Astrocyte (in vitro differentiated cells and primary cell): ENCODE results near the gene NBEA. TPM values are rescaled to one million over a fixed set of nuclear protein-coding genes. Genes with fewer than 3 reads are reported as not detected.

Source experiments
- DNase-seq: peaks from one replicate; pipeline ENCODE4 v3.0.0-alpha.2; 2010; ENCODE audit warnings: low read depth
- FAIRE-seq: peaks from 2 replicates; lab custom pipeline; 2011; peaks lifted over from hg19 to GRCh38; lab: Jason Lieb, UNC
- H2AFZ ChIP-seq: 2 replicates; pipeline ENCODE4 v1.6.0; 2012; ENCODE audit warnings: low read depth, low read length, inconsistent platforms
- H3K27ac ChIP-seq: 2 replicates; pipeline ENCODE4 v1.5.1; 2011; ENCODE audit warnings: low read depth, low read length, inconsistent platforms
- H3K27me3 ChIP-seq: 2 replicates; pipeline ENCODE4 v1.6.0; 2011; ENCODE audit warnings: low read length, inconsistent platforms; ENCODE audit not compliant: insufficient read depth
- H3K36me3 ChIP-seq: 2 replicates; pipeline ENCODE4 v1.5.1; 2011; ENCODE audit warnings: low read length, inconsistent platforms; ENCODE audit not compliant: insufficient read depth
- H3K4me1 ChIP-seq: 2 replicates; pipeline ENCODE4 v1.5.1; 2011; ENCODE audit warnings: low read length, inconsistent platforms; ENCODE audit not compliant: insufficient read depth
- H3K4me2 ChIP-seq: 2 replicates; pipeline ENCODE4 v1.6.0; 2012; ENCODE audit warnings: low read length, inconsistent platforms
- H3K4me3 ChIP-seq: 2 replicates; pipeline ENCODE4 v1.5.1; 2011; ENCODE audit warnings: low read depth, mild to moderate bottlenecking, low read length, inconsistent platforms; ENCODE audit not compliant: insufficient read depth
- H3K79me2 ChIP-seq: 2 replicates; pipeline ENCODE4 v1.6.0; 2012; ENCODE audit warnings: mild to moderate bottlenecking, low read length, inconsistent platforms; ENCODE audit not compliant: insufficient read depth
- H3K9ac ChIP-seq: 2 replicates; pipeline ENCODE4 v1.6.0; 2012; ENCODE audit warnings: mild to moderate bottlenecking, low read length, inconsistent platforms
- H3K9me3 ChIP-seq: 2 replicates; pipeline ENCODE4 v1.5.1; 2012; ENCODE audit warnings: low read depth, mild to moderate bottlenecking, low read length, inconsistent platforms; ENCODE audit not compliant: insufficient read depth
- H4K20me1 ChIP-seq: 2 replicates; pipeline ENCODE4 v1.6.0; 2012; ENCODE audit warnings: low read length, inconsistent platforms; ENCODE audit not compliant: insufficient read depth
- H3K27ac Mint-ChIP-seq: one replicate; pipeline ENCODE4 v1.8.0; 2021; ENCODE audit warnings: mild to moderate bottlenecking, mixed read lengths; ENCODE audit not compliant: unreplicated experiment
- H3K27me3 Mint-ChIP-seq: one replicate; pipeline ENCODE4 v1.8.0; 2021; ENCODE audit warnings: low read depth, mixed read lengths; ENCODE audit not compliant: unreplicated experiment
- H3K36me3 Mint-ChIP-seq: one replicate; pipeline ENCODE4 v1.8.0; 2021; ENCODE audit warnings: low read depth, mixed read lengths; ENCODE audit not compliant: unreplicated experiment
- H3K4me1 Mint-ChIP-seq: one replicate; pipeline ENCODE4 v1.8.0; 2021; ENCODE audit warnings: low read depth, mixed read lengths; ENCODE audit not compliant: unreplicated experiment
- H3K4me3 Mint-ChIP-seq: one replicate; pipeline ENCODE4 v1.8.0; 2021; ENCODE audit warnings: mild to moderate bottlenecking, moderate library complexity, mixed read lengths; ENCODE audit not compliant: unreplicated experiment
- H3K9me3 Mint-ChIP-seq: one replicate; pipeline ENCODE4 v1.8.0; 2021; ENCODE audit warnings: mild to moderate bottlenecking, mixed read lengths; ENCODE audit not compliant: unreplicated experiment
- EZH2 ChIP-seq: IDR thresholded peaks from 2 replicates; pipeline ENCODE4 v1.6.1; 2012; ENCODE audit warnings: mild to moderate bottlenecking, low read length, inconsistent platforms; ENCODE audit not compliant: insufficient read depth
- total RNA-seq: library from RNA; stranded (reverse); gene quantifications from 2 replicates; pipeline ENCODE4 v1.2.1, GENCODE V29; 2021
- TF ChIP-seq, protein P1 (sequence below): IDR thresholded peaks from 2 replicates; pipeline ENCODE4 v1.5.1; 2011; ENCODE audit warnings: low read depth, mild to moderate bottlenecking, inconsistent platforms, low read length, moderate library complexity; ENCODE audit not compliant: insufficient read depth

The NBEA gene
- total RNA-seq, 1 donor from 2014 or later = 7.8 TPM

DNA sequence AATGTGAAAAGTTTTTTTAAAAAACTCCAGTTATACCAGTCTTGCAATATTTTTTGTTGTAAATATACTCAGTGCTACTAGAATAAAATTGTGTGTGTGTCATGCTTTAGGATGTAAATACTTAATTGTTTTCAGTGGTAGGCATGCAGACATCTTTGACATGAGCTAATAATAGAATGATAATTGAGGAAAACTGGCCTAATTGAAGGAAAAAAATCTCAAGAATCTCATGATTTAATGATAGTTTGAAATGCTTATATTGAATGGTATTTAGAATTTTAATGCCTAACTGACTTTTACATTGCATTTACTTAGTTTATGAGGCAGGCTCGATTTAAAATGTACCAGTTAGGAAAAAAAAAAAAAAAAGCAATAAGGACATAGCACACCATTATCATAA is 537.6 kb downstream of the NBEA start:
- Histone ChIP-seq H3K4me2 (no peak overlapping the region), H3K36me3 (no peaks in the 10 kb centered on the region), H4K20me1 (no peaks in the 10 kb centered on the region), H3K9ac (no peak overlapping the region), H3K9me3 (no peaks in the 10 kb centered on the region), H3K79me2 (peaks cover 7% of the 10 kb centered on the region), H2AFZ (no peak overlapping the region), H3K27ac (no peak overlapping the region), H3K27me3 (peaks cover 31% of the 10 kb centered on the region), H3K4me1 (no peaks in the 10 kb centered on the region), H3K4me3 (no peak overlapping the region)
- Mint-ChIP-seq H3K36me3 (no peaks in the 10 kb centered on the region), H3K4me3 (no peak overlapping the region), H3K4me1 (peaks cover 5% of the 10 kb centered on the region), H3K27ac (no peak overlapping the region), H3K27me3 (peaks cover 31% of the 10 kb centered on the region), H3K9me3 (peaks cover 6% of the 10 kb centered on the region)
- no peak for FAIRE-seq
- no peak for TF ChIP-seq EZH2
- TF ChIP-seq, protein P1, sequence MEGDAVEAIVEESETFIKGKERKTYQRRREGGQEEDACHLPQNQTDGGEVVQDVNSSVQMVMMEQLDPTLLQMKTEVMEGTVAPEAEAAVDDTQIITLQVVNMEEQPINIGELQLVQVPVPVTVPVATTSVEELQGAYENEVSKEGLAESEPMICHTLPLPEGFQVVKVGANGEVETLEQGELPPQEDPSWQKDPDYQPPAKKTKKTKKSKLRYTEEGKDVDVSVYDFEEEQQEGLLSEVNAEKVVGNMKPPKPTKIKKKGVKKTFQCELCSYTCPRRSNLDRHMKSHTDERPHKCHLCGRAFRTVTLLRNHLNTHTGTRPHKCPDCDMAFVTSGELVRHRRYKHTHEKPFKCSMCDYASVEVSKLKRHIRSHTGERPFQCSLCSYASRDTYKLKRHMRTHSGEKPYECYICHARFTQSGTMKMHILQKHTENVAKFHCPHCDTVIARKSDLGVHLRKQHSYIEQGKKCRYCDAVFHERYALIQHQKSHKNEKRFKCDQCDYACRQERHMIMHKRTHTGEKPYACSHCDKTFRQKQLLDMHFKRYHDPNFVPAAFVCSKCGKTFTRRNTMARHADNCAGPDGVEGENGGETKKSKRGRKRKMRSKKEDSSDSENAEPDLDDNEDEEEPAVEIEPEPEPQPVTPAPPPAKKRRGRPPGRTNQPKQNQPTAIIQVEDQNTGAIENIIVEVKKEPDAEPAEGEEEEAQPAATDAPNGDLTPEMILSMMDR = no peak
- DNase-seq = no peak

DNA sequence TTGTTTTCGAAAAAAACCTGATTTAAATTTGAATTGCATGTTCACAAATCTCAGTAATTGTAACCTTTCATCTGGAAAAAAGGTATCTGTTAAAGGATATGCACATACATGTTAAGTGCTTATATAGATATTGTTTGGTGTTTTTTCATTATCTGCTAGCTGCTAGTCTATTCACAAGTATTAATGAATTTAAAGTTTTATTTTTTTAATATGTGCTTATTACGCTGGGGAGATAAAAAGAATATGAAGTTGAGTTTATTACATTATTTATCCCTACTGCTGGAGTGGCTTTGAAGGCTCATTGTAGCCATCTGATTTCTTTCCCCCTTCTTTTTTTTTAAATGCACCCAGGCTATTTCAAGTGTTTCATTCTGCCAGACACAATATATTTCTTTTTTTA is 538.3 kb downstream of the NBEA start:
- H3K4me3 Mint-ChIP-seq = no peak overlapping the region
- Histone ChIP-seq H3K4me3 (no peak overlapping the region), H3K27me3 (peaks cover 25% of the 10 kb centered on the region), H3K9me3 (no peaks in the 10 kb centered on the region), H3K4me2 (no peak overlapping the region), H3K4me1 (no peaks in the 10 kb centered on the region), H3K27ac (no peak overlapping the region), H3K9ac (no peak overlapping the region), H2AFZ (no peak overlapping the region), H3K36me3 (no peaks in the 10 kb centered on the region), H4K20me1 (no peaks in the 10 kb centered on the region), H3K79me2 (peaks cover under 1% of the 10 kb centered on the region)
- peaks cover 3% of the 10 kb centered on the region for H3K9me3 Mint-ChIP-seq
- no peaks in the 10 kb centered on the region for H3K36me3 Mint-ChIP-seq
- no peak for TF ChIP-seq EZH2
- TF ChIP-seq, protein P1 = no peak
- H3K27me3 Mint-ChIP-seq = peaks cover 29% of the 10 kb centered on the region
- DNase-seq = no peak
- no peak overlapping the region for H3K27ac Mint-ChIP-seq
- FAIRE-seq = no peak
- H3K4me1 Mint-ChIP-seq = peaks cover 5% of the 10 kb centered on the region

DNA sequence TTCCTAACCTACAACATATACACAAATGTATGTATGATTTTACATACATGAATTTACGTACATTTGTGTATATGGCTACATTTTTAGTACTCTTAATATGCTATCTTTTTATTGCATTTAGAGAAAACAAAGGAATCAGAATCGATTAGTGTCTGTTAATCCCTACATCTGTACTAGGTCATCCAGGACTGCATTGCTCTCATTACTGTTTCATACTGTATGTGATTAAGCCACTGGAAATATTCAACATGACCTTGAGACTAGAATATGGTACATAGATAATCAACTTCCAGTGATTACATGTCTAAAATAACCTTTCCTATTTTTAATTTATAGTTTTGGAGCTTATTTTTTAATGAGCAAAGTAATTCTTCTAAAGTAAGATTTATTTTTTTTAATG is 539.7 kb downstream of the NBEA start:
- no peak for FAIRE-seq
- H3K9me3 Mint-ChIP-seq = no peaks in the 10 kb centered on the region
- H3K4me3 Mint-ChIP-seq = no peak overlapping the region
- no peak overlapping the region for H3K27ac Mint-ChIP-seq
- H3K4me1 Mint-ChIP-seq = peaks cover 5% of the 10 kb centered on the region
- Histone ChIP-seq H4K20me1 (no peaks in the 10 kb centered on the region), H3K27ac (no peak overlapping the region), H3K4me1 (no peaks in the 10 kb centered on the region), H3K9me3 (no peaks in the 10 kb centered on the region), H3K36me3 (no peaks in the 10 kb centered on the region), H3K9ac (no peak overlapping the region), H3K79me2 (no peaks in the 10 kb centered on the region), H3K4me2 (no peak overlapping the region), H3K27me3 (peaks cover 21% of the 10 kb centered on the region), H3K4me3 (no peak overlapping the region), H2AFZ (no peak overlapping the region)
- no peak for TF ChIP-seq EZH2
- TF ChIP-seq, protein P1 = no peak
- no peaks in the 10 kb centered on the region for H3K36me3 Mint-ChIP-seq
- H3K27me3 Mint-ChIP-seq = peaks cover 25% of the 10 kb centered on the region
- DNase-seq = no peak
